Measurements from ENCODE around the gene EZH1. TPM values are rescaled to one million over a fixed set of nuclear protein-coding genes. Genes with fewer than 3 reads are reported as not detected.
A peak's percentile ranks its signal among the peaks of the same experiment; 100 is the strongest.

Gene EZH1
- total RNA-seq, 1 experiment from 2014 or later, result 22.4 TPM

DNA sequence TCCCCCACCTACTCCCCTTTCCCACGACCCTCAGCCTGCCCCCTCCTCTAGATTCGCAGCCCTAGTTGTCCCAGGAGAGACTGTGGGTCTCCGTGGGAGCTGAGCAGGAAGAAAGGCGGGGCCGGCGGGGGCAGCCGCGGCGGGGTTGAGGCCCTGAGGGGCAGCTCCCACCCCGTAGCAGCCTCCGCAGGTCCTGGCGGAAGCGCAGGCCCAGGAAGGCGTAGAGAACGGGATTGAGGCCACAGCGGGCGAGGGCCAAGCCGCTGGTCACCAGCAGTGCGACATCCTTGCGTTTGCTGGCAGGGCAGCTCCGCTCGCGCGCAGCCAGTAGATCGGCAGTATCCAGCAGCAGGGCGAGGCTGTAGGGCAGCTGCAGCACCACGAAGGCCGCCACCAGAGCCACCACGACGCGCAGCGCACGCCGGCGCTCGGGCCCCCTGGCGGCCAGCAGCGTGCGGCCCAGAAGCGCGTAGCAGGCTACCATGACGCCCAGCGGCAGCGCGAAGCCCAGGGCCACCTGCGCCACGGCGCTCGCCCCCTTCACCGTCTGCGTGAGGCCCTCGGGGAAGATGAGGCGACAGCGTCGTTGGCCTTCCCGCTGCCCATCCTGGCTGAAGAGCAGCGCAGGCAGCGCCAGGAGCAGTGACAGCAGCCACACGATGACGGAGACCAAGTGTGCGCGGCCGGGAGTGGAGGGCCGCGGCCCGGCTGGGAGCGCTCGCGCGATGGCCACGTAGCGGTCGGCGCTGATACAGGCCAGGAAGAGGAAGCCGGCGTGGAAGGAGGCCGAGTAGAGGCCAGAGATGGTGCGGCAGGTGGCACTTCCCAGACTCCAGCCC, 65.1 kb downstream of the EZH1 start (continued):
- peak; percentile 98 for TF ChIP-seq TEAD1 (CRISPR knock-in tag; IDR thresholded peaks at IDR 0.05)
- peak; percentile 89; the same call in 1 of the 2 replicates for TF ChIP-seq JUN (CRISPR knock-in tag; IDR thresholded peaks at IDR 0.05)
- TF ChIP-seq AR (CRISPR knock-in tag; IDR thresholded peaks at IDR 0.05), result no peak
- peak; percentile 97 for TF ChIP-seq FOXP1 (CRISPR knock-in tag; IDR thresholded peaks at IDR 0.05; ENCODE audit: borderline replicate concordance)
- TF ChIP-seq ATF1 (CRISPR knock-in tag; IDR thresholded peaks at IDR 0.05), result peak; percentile 92
- no peak for TF ChIP-seq EMX1 (CRISPR knock-in tag; IDR thresholded peaks at IDR 0.05)
- no peak for TF ChIP-seq ZNF423 (CRISPR knock-in tag; IDR thresholded peaks at IDR 0.05)
- TF ChIP-seq, protein P1, sequence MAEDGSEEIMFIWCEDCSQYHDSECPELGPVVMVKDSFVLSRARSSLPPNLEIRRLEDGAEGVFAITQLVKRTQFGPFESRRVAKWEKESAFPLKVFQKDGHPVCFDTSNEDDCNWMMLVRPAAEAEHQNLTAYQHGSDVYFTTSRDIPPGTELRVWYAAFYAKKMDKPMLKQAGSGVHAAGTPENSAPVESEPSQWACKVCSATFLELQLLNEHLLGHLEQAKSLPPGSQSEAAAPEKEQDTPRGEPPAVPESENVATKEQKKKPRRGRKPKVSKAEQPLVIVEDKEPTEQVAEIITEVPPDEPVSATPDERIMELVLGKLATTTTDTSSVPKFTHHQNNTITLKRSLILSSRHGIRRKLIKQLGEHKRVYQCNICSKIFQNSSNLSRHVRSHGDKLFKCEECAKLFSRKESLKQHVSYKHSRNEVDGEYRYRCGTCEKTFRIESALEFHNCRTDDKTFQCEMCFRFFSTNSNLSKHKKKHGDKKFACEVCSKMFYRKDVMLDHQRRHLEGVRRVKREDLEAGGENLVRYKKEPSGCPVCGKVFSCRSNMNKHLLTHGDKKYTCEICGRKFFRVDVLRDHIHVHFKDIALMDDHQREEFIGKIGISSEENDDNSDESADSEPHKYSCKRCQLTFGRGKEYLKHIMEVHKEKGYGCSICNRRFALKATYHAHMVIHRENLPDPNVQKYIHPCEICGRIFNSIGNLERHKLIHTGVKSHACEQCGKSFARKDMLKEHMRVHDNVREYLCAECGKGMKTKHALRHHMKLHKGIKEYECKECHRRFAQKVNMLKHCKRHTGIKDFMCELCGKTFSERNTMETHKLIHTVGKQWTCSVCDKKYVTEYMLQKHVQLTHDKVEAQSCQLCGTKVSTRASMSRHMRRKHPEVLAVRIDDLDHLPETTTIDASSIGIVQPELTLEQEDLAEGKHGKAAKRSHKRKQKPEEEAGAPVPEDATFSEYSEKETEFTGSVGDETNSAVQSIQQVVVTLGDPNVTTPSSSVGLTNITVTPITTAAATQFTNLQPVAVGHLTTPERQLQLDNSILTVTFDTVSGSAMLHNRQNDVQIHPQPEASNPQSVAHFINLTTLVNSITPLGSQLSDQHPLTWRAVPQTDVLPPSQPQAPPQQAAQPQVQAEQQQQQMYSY (CRISPR knock-in tag; IDR thresholded peaks at IDR 0.05), result peak; percentile 76
- TF ChIP-seq RORB (CRISPR knock-in tag; IDR thresholded peaks at IDR 0.05), result no peak
- TF ChIP-seq, protein P2, sequence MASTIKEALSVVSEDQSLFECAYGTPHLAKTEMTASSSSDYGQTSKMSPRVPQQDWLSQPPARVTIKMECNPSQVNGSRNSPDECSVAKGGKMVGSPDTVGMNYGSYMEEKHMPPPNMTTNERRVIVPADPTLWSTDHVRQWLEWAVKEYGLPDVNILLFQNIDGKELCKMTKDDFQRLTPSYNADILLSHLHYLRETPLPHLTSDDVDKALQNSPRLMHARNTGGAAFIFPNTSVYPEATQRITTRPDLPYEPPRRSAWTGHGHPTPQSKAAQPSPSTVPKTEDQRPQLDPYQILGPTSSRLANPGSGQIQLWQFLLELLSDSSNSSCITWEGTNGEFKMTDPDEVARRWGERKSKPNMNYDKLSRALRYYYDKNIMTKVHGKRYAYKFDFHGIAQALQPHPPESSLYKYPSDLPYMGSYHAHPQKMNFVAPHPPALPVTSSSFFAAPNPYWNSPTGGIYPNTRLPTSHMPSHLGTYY (CRISPR knock-in tag; IDR thresholded peaks at IDR 0.05), result no peak
- TF ChIP-seq, protein P3, sequence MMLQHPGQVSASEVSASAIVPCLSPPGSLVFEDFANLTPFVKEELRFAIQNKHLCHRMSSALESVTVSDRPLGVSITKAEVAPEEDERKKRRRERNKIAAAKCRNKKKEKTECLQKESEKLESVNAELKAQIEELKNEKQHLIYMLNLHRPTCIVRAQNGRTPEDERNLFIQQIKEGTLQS (CRISPR knock-in tag; conservative IDR thresholded peaks at IDR 0.05), result 0 out of 2 replicates have a peak, but pooled peaks have one; percentile 9
- TF ChIP-seq KAT7 (CRISPR knock-in tag; IDR thresholded peaks at IDR 0.05; ENCODE audit: borderline replicate concordance), result peak; percentile 77; the same call in 1 of the 2 replicates
- peak; percentile 96 for TF ChIP-seq ZBTB43 (CRISPR knock-in tag; IDR thresholded peaks at IDR 0.05)
- TF ChIP-seq ZNF263 (CRISPR knock-in tag; IDR thresholded peaks at IDR 0.05; ENCODE audit: low read depth), result peak; percentile 71; the same call in 1 of the 2 replicates
- peak; percentile 85 for TF ChIP-seq SP1 (CRISPR knock-in tag; conservative IDR thresholded peaks at IDR 0.05)

DNA sequence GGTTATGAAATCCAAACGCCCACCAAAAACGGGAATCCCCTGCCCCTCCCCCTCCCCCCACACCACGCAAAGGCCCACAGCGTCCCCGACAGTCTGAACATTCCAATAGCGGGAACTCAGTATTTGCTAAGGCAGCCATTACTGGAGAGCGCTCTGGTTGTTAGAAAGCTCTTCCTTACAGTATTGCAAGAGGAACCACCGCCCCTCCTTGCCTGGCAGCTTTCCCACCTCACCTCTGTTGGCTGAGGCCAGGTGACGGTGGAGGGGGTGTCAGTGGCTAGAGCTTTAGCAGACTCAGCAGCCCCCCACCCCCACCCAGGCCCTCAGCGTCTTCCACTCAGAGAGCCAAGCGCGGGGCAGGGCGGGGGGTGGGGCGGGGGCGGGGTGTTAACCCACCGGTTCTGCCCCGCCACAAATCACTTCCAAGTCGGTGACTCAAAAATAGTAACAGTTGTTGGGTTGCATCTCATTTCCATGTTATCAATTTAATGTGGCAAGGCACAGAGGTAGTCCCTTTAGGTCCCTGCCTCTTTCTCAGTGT, 65.8 kb downstream of the EZH1 start:
- peaks cover 18% of the 10 kb centered on the region for H3K27me3 Mint-ChIP-seq (ENCODE audit: low read depth)

More for the DNA sequence above, 65.8 kb downstream of the EZH1 start:
- ATAC-seq (no peak), DNase-seq (ENCODE audit: low spot score) (no peak)
- no peaks in the 10 kb centered on the region for H3K36me3 Mint-ChIP-seq
- H3K9me3 Mint-ChIP-seq, result no peaks in the 10 kb centered on the region
- peak overlapping the region; percentile 99 for H3K27ac Mint-ChIP-seq
- no peak for TF ChIP-seq TCF7 (CRISPR knock-in tag; IDR thresholded peaks at IDR 0.05; ENCODE audit: low read depth)
- TF ChIP-seq TP53 (CRISPR knock-in tag; IDR thresholded peaks at IDR 0.05), result no peak
- TF ChIP-seq ZNF281 (CRISPR knock-in tag; IDR thresholded peaks at IDR 0.05), result no peak
- TF ChIP-seq ZNF416 (CRISPR knock-in tag; IDR thresholded peaks at IDR 0.05), result no peak
- no peak for TF ChIP-seq E2F4 (CRISPR knock-in tag; IDR thresholded peaks at IDR 0.05; ENCODE audit: borderline replicate concordance, low read depth)
- no peak for TF ChIP-seq KAT7 (CRISPR knock-in tag; IDR thresholded peaks at IDR 0.05; ENCODE audit: borderline replicate concordance)
- ChIA-PET POLR2A (interaction anchor here (0.8 to 2.5 kb wide), 8 partner anchors 10 to 101 kb away, joined by 3 to 13 read pairs (median 3); partner anchors contain the start of genes PSMC3IP, RETREG3 and TUBG1), CTCF (interaction anchor here (0.6 to 6.5 kb wide), 17 partner anchors 9 to 169 kb away, joined by 3 to 122 read pairs (median 10); partner anchors contain the start of genes BECN1, PSMC3IP, RAMP2 and RETREG3)
- H3K4me1 Mint-ChIP-seq, result peaks cover 48% of the 10 kb centered on the region
- peak overlapping the region; percentile 79 for H3K4me3 Mint-ChIP-seq

Measured in WTC11 (cell line).